Activated B cell treated with CpG ODN at 0.5 μM for 24 hours (primary cell): Measurements from ENCODE around the gene CENPP. TPM values are rescaled to one million over a fixed set of nuclear protein-coding genes. Genes with fewer than 3 reads are reported as not detected.

Experiments used
- ATAC-seq: fragments of 200-7000 bp; cut with Tn5 transposase; one replicate; pipeline ENCODE4 v1.10.0; 2021; ENCODE audit warnings: low read depth, mild to moderate bottlenecking, moderate library complexity
- CTCF ChIA-PET: fragments of 350-600 bp; sonication (Branson Sonifier 250); formaldehyde crosslinking; loops from one replicate; lab custom pipeline; 2021; ENCODE audit warnings: antibody characterized with exemption; lab: Charles Lee
- POLR2A ChIA-PET: fragments of 350-600 bp; sonication (Branson Sonifier 250); formaldehyde crosslinking; loops from one replicate; lab custom pipeline; 2021; ENCODE audit warnings: antibody characterized with exemption; lab: Charles Lee
- DNase-seq: peaks from one replicate; pipeline ENCODE4 v3.0.0; 2022
- H3K27ac Mint-ChIP-seq: one replicate; pipeline ENCODE4 v1.8.0; 2020; ENCODE audit warnings: mixed read lengths
- H3K27me3 Mint-ChIP-seq: one replicate; pipeline ENCODE4 v1.8.0; 2021; ENCODE audit warnings: mixed read lengths
- H3K36me3 Mint-ChIP-seq: one replicate; pipeline ENCODE4 v1.8.0; 2021; ENCODE audit warnings: low read depth, mixed read lengths
- H3K4me1 Mint-ChIP-seq: one replicate; pipeline ENCODE4 v1.8.0; 2021; ENCODE audit warnings: mixed read lengths
- H3K4me3 Mint-ChIP-seq: one replicate; pipeline ENCODE4 v1.8.0; 2020; ENCODE audit warnings: mild to moderate bottlenecking, mixed read lengths
- H3K9me3 Mint-ChIP-seq: one replicate; pipeline ENCODE4 v1.8.0; 2020; ENCODE audit warnings: mixed read lengths
- CTCF ChIP-seq: fragments of 200-600 bp; IDR thresholded peaks from one replicate; pipeline ENCODE4 v1.8.0; 2022; ENCODE audit warnings: antibody characterized with exemption, mild to moderate bottlenecking
- intact Hi-C: fragments of 100-400 bp; cut with micrococcal nuclease; formaldehyde crosslinking; loops from one replicate; pipeline ENCODE4 v1.15.1; 2024
- total RNA-seq: library from RNA; stranded (reverse); gene quantifications from 2 replicates; pipeline ENCODE4 v1.2.3, GENCODE V29; 2022

Gene CENPP
- total RNA-seq, 1 donor from 2014 or later: 5.7 TPM

GRCh38 chr9:92404042-92404836 lies 78.5 kb downstream of the CENPP start, which contains the start of gene OGN:
Gene OGN, minus strand, starts transcription at chr9:92404578. Its CDS starts 1,171 bp downstream, at chr9:92403407.
- intact Hi-C loops: no loop called here
- CTCF ChIA-PET: no interaction called here

GRCh38 chr9:92405818-92406217 lies 80.1 kb downstream of the CENPP start:
- peaks cover 18% of the 10 kb centered on the region for H3K4me1 Mint-ChIP-seq
- H3K9me3 Mint-ChIP-seq: no peaks in the 10 kb centered on the region
- ChIA-PET POLR2A (no interaction called here), CTCF (no interaction called here)
- no peak for TF ChIP-seq CTCF
- H3K36me3 Mint-ChIP-seq: no peaks in the 10 kb centered on the region
- DNase-seq: no peak
- peak overlapping the region; percentile 48 for H3K4me3 Mint-ChIP-seq
- H3K27ac Mint-ChIP-seq: peak overlapping the region; percentile 73
- intact Hi-C loops: no loop called here
- no peaks in the 10 kb centered on the region for H3K27me3 Mint-ChIP-seq
- ATAC-seq: peak; percentile 18

More at GRCh38 chr9:92404042-92404836, 78.5 kb downstream of the CENPP start, which contains the start of gene OGN:
- no peaks in the 10 kb centered on the region for H3K9me3 Mint-ChIP-seq
- H3K27ac Mint-ChIP-seq: no peak within 1 kb of the TSS
- H3K27me3 Mint-ChIP-seq: no peaks in the 10 kb centered on the region
- H3K4me1 Mint-ChIP-seq: peaks cover 18% of the 10 kb centered on the region
- ATAC-seq: no peak
- POLR2A ChIA-PET: no interaction called here
- DNase-seq: no peak
- no peak for TF ChIP-seq CTCF
- H3K36me3 Mint-ChIP-seq: no peaks in the 10 kb centered on the region
- no peak within 1 kb of the TSS for H3K4me3 Mint-ChIP-seq

- H3K4me1 Mint-ChIP-seq: peaks cover 18% of the 10 kb centered on the region
- H3K27me3 Mint-ChIP-seq: no peaks in the 10 kb centered on the region
- H3K9me3 Mint-ChIP-seq: no peaks in the 10 kb centered on the region
- CTCF ChIA-PET: no interaction called here
- H3K36me3 Mint-ChIP-seq: no peaks in the 10 kb centered on the region
- peak overlapping the region; percentile 75 for H3K4me3 Mint-ChIP-seq
- intact Hi-C loops: no loop called here
- DNase-seq (no peak), ATAC-seq (peak; percentile 90)
- H3K27ac Mint-ChIP-seq: peak overlapping the region; percentile 73
- POLR2A ChIA-PET: no interaction called here
- no peak for TF ChIP-seq CTCF
These were observed 80.7 kb downstream of the CENPP start for GRCh38 chr9:92406477-92406876.

- no peaks in the 10 kb centered on the region for H3K9me3 Mint-ChIP-seq
- ChIA-PET POLR2A (no interaction called here), CTCF (no interaction called here)
These were observed 82.1 kb downstream of the CENPP start for GRCh38 chr9:92407818-92408217.

More at GRCh38 chr9:92407818-92408217, 82.1 kb downstream of the CENPP start:
- intact Hi-C loops: no loop called here
- no peak overlapping the region for H3K27ac Mint-ChIP-seq
- peaks cover 18% of the 10 kb centered on the region for H3K4me1 Mint-ChIP-seq
- DNase-seq (no peak), ATAC-seq (no peak)
- no peak for TF ChIP-seq CTCF
- H3K36me3 Mint-ChIP-seq: no peaks in the 10 kb centered on the region
- no peaks in the 10 kb centered on the region for H3K27me3 Mint-ChIP-seq
- no peak overlapping the region for H3K4me3 Mint-ChIP-seq
